Omental fat pad (tissue), 4 donors: ENCODE data around the gene ANK3. TPM values are rescaled to one million over a fixed set of nuclear protein-coding genes. Genes with fewer than 3 reads are reported as not detected.

ENCODE experiments used
- ATAC-seq: fragments of 150-250 bp; one replicate; pipeline ENCODE4 v1.9.1; 2016; ENCODE audit warnings: mild to moderate bottlenecking, moderate library complexity; ENCODE audit not compliant: low FRiP score
- DNase-seq: peaks from one replicate; pipeline ENCODE4 v3.0.0-alpha.2; 2019; ENCODE audit warnings: low spot score
- total RNA-seq, 4 donors: library from RNA; depleted of rRNA; stranded (reverse); fragments of >200 nt; gene quantifications; one replicate each; pipeline ENCODE4 v1.1.0, GENCODE V29; 2016
- TF ChIP-seq, protein P1 (sequence below), 3 donors: fragments of 450-650 bp; IDR thresholded peaks; one replicate each; pipeline ENCODE4 v1.5.1; 2016 to 2017; ENCODE audit warnings: antibody characterized with exemption in 3 of 3, mild to moderate bottlenecking in 3 of 3, moderate library complexity in 2 of 3

ANK3 gene
- total RNA-seq, 4 donors from 2014 or later = 10.5 to 22.5 (median 13.3) TPM

DNA sequence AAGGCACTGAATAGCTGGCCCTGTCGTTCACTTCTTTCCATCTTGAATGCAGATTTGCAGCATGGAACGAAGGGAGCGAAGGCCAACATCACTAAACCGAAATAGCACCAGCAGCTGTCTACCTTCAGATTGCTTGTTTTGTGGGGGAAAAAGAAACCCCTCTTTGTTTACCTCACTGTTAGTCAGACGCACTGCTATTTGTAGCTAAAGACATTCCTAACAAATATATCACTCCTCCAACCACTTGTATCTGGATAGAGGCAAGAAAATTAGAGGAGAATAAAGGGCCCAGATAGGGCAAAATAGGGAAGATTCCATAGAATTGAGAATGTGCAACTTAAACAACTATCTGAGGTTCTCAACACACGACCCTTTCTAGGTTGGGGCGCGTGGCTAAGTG is 26.5 kb downstream of the ANK3 start:
- TF ChIP-seq, protein P1, sequence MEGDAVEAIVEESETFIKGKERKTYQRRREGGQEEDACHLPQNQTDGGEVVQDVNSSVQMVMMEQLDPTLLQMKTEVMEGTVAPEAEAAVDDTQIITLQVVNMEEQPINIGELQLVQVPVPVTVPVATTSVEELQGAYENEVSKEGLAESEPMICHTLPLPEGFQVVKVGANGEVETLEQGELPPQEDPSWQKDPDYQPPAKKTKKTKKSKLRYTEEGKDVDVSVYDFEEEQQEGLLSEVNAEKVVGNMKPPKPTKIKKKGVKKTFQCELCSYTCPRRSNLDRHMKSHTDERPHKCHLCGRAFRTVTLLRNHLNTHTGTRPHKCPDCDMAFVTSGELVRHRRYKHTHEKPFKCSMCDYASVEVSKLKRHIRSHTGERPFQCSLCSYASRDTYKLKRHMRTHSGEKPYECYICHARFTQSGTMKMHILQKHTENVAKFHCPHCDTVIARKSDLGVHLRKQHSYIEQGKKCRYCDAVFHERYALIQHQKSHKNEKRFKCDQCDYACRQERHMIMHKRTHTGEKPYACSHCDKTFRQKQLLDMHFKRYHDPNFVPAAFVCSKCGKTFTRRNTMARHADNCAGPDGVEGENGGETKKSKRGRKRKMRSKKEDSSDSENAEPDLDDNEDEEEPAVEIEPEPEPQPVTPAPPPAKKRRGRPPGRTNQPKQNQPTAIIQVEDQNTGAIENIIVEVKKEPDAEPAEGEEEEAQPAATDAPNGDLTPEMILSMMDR (IDR thresholded peaks at IDR 0.05) = no peak
- ATAC-seq (no peak), DNase-seq (no peak)

DNA sequence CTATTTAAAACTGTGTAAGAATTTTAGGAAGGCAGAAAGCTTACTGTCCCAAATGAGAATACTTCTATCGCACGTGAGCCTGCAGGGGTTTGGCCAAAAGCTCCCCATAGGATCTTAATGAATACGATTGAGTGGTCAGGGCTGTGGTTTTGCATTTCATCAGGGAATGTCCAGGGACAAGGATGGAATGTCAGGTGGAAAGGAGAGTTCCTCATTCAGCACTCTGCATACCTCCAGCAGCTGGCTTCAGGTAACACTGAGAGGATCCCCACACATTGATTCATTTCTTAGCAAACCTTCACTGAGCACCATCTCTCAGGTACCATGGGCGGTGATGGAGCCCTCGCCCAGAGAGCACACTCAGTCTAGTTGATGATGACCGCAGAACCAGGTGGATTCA is 27.2 kb downstream of the ANK3 start:
- ATAC-seq = no peak
- TF ChIP-seq, protein P1 (IDR thresholded peaks at IDR 0.05) = no peak
- no peak for DNase-seq

DNA sequence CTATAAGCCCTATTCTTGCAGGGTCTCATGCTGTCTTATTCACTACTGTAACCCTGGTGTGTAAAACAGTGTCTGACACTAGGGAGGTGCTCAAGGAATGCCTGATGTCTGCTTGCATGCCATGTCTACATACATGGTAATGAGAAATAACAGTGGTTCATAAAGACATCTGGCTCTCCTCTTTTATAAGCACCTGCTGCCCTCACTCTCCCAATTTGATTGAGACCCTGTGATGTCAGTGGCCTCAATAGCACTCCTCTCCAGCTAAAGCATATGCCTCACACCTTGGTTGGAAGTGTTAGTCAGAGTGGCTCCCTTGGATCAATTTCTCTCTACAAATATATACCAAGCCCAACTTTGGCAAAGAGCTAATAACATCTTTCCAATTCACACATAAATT is 30.6 kb downstream of the ANK3 start:
- ATAC-seq (no peak), DNase-seq (no peak)
- TF ChIP-seq, protein P1 (IDR thresholded peaks at IDR 0.05) = no peak

DNA sequence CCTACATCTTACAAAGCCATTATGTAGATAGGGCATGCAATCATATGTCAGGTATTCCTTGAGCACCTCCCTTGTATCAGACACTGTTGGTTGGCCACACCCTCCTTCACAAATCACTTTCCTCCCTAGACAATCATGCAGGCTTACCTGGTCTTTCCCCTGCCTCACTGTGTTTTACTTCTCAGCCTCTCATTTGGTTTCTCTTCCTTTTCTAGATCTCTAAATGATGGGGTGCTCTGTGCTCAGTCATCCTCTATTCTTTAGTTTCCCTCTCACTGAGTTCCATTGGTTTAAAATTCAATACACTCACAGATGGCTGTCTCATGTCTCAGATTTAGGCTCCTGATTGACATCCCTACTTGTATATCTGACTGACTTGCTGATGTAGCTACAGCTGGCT is 31.4 kb downstream of the ANK3 start:
- TF ChIP-seq, protein P1 (IDR thresholded peaks at IDR 0.05) = no peak
- DNase-seq = no peak
- ATAC-seq = no peak

DNA sequence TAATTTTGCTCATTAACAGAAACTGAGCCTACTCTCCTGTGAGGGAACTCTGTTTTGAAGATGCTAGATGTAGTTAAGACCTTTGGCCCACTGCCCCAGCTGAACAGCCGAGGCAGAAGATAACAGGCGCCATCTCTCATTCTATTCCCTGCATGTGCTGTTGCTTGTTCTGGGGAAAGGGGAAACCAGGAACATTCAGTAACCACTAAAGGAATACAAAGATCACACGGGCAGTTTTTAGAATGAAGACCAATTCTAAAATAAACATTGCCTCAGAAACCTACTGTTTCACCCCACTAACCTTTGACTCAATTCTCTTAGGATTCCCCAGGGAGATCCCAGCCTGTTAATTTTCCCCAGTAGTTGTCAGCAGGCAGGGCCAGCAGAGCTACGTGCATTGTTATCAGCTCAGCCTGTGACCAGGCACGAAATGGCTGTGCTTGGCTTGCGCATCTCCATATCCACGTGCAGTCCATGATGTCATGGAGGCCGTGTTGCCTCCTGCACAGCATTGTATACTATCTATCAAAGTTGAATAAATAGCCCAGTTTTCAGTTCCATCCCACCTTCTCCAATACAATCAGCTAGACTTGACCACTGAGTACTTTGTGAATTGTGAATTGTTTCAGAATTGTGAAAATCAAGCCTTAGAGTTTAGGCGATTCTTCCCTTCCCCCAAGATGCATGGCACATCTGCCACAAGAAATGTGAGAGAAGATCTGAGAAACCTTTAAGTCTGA is 36.0 kb downstream of the ANK3 start:
- DNase-seq = no peak
- TF ChIP-seq, protein P1 (IDR thresholded peaks at IDR 0.05) = no peak
- no peak for ATAC-seq

DNA sequence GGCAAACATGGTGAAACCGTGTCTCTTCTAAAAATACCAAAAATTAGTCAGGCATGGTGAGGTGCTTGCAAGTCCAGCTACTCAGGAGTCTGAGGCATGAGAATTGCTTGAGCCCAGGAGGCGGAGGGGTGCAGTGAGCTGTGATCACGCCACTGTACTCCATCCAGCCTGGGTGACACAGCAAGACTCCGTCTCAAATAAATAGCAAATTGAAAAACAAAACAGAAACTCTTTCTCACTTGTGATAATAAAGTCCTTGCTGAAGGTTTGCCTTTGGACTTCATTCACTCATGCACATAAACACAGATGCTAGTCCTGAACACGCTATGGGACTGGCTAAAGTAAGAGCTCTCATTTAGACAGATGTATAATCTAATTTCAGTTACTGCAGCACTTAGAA is 37.6 kb downstream of the ANK3 start:
- TF ChIP-seq, protein P1 (IDR thresholded peaks at IDR 0.05) = no peak
- ATAC-seq = no peak
- DNase-seq = no peak

DNA sequence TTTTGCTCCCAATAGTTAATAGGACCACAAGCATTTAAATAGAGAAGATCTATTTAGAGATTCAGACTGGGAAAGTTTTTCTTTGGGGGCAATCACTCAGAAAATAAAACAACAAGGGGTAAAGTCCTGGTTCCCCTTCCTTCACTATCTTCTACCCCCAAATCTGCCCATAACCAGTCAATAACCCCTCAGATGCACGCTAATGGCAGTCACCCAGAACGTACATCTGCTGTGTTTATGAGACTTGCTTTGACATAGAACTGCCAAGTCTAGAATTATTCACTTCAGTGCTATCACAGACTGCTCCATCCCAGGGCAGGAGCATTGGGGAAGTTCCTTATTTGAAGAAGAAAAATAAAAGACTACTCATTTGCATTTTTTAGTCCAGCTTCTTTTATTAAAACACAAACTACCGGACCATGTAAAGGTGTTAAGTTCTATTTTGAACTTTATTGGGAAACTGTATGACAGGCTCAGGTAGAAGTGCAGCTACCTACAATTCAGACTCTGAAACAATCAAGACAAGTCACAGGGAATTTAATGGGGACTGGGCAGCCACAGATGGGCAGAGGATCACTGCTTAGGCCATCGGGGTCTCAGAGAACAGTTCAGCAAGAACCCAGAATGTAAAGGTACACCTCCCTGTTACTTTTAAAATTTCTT is 38.4 kb downstream of the ANK3 start:
- ATAC-seq = no peak
- TF ChIP-seq, protein P1 (IDR thresholded peaks at IDR 0.05) = no peak
- DNase-seq = no peak
